Measurements from ENCODE around the gene HLA-DMB. TPM values are rescaled to one million over a fixed set of nuclear protein-coding genes. Genes with fewer than 3 reads are reported as not detected.
A peak's percentile ranks its signal among the peaks of the same experiment; 100 is the strongest.

Gene HLA-DMB
- total RNA-seq, 1 experiment from 2014 or later, result 1.7 TPM

DNA sequence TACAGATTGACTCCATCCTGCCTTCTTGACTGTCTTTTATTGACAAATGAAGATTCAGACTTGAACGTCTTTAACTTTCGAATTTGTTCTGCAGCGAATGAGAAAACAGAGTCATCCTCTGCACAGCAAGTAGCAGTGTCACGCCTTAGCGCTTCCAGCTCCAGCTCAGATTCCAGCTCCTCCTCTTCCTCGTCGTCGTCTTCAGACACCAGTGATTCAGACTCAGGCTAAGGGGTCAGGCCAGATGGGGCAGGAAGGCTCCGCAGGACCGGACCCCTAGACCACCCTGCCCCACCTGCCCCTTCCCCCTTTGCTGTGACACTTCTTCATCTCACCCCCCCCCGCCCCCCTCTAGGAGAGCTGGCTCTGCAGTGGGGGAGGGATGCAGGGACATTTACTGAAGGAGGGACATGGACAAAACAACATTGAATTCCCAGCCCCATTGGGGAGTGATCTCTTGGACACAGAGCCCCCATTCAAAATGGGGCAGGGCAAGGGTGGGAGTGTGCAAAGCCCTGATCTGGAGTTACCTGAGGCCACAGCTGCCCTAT lies 39.7 kb upstream of the HLA-DMB start:
- no peak overlapping the region for H3K18ac ChIP-seq (ENCODE audit: insufficient read length, low read depth, low read length)
- no peak overlapping the region for H2BK15ac ChIP-seq (ENCODE audit: low read depth, low read length)
- no peak overlapping the region for H3K4me3 Mint-ChIP-seq
- peaks cover 20% of the 10 kb centered on the region for H3K79me1 ChIP-seq (ENCODE audit: insufficient read depth, low read depth, low read length, poor library complexity, severe bottlenecking)
- no peaks in the 10 kb centered on the region for H3K9me3 Mint-ChIP-seq
- no peaks in the 10 kb centered on the region for H3K9me3 ChIP-seq (ENCODE audit: control insufficient read depth, low read depth, low read length)
- H3K4me2 ChIP-seq (ENCODE audit: insufficient read depth, insufficient read length, low read length), result no peak overlapping the region
- H3K36me3 Mint-ChIP-seq (ENCODE audit: insufficient read depth in 1 of 3, low read depth in 3 of 3), result peaks cover 59 to 67% (median 62%) of the 10 kb centered on the region in 3 experiments
- no peak overlapping the region for H3K56ac ChIP-seq (ENCODE audit: insufficient read length, low read depth, low read length)
- no peak overlapping the region for H2BK120ac ChIP-seq (ENCODE audit: low read depth, low read length, poor library complexity, severe bottlenecking)
- H3K14ac ChIP-seq (ENCODE audit: insufficient read depth, low read length), result no peak overlapping the region
- H3K4me1 ChIP-seq (ENCODE audit: insufficient read depth, low read length), result no peaks in the 10 kb centered on the region
- TF ChIP-seq, protein P1, sequence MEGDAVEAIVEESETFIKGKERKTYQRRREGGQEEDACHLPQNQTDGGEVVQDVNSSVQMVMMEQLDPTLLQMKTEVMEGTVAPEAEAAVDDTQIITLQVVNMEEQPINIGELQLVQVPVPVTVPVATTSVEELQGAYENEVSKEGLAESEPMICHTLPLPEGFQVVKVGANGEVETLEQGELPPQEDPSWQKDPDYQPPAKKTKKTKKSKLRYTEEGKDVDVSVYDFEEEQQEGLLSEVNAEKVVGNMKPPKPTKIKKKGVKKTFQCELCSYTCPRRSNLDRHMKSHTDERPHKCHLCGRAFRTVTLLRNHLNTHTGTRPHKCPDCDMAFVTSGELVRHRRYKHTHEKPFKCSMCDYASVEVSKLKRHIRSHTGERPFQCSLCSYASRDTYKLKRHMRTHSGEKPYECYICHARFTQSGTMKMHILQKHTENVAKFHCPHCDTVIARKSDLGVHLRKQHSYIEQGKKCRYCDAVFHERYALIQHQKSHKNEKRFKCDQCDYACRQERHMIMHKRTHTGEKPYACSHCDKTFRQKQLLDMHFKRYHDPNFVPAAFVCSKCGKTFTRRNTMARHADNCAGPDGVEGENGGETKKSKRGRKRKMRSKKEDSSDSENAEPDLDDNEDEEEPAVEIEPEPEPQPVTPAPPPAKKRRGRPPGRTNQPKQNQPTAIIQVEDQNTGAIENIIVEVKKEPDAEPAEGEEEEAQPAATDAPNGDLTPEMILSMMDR (conservative IDR thresholded peaks at IDR 0.05), result no peak
- H3K27ac ChIP-seq (ENCODE audit: insufficient read length, low read depth, low read length), result no peak overlapping the region
- H3K23ac ChIP-seq (ENCODE audit: insufficient read length, low read depth, low read length), result no peak overlapping the region
- H3K4me1 Mint-ChIP-seq, result peaks cover 19 to 49% of the 10 kb centered on the region in 2 experiments
- no peak overlapping the region for H4K91ac ChIP-seq (ENCODE audit: insufficient read length, low read depth, low read length)
- H4K8ac ChIP-seq (replicated peaks; ENCODE audit: insufficient read length, low read depth, low read length), result no peak overlapping the region
- H2BK12ac ChIP-seq (ENCODE audit: insufficient read length, low read depth, low read length), result no peak overlapping the region
- no peaks in the 10 kb centered on the region for H4K20me1 ChIP-seq (ENCODE audit: control insufficient read depth, insufficient read depth, insufficient read length)
- peak overlapping the region in 1 of 3 experiments; percentile 84; a peak in 2 of 7 replicates for H3K27ac Mint-ChIP-seq
- no peak overlapping the region for H2AK5ac ChIP-seq (ENCODE audit: insufficient read length, low read length)
- H3K9ac ChIP-seq (ENCODE audit: extremely low read depth, insufficient read length, low read length), result no peak overlapping the region
- H3K79me2 ChIP-seq (ENCODE audit: insufficient read depth, low read length), result peaks cover 10% of the 10 kb centered on the region
- no peak overlapping the region for H2AFZ ChIP-seq (ENCODE audit: low read length)
- no peak overlapping the region for H3K4ac ChIP-seq (ENCODE audit: low read depth, low read length)
- H3K27me3 Mint-ChIP-seq (ENCODE audit: low read depth), result no peaks in the 10 kb centered on the region; the same call in none of the 2 replicates
- H3K27me3 ChIP-seq (ENCODE audit: insufficient read depth, low read length), result no peaks in the 10 kb centered on the region
- no peak overlapping the region for H3T11ph ChIP-seq (ENCODE audit: low read length)
- WGBS (ENCODE audit: extremely low coverage, insufficient read length, low lambda C conversion rate), result no CpG with 5 or more reads among the region's 11 CpGs
- no peaks in the 10 kb centered on the region for H3K23me2 ChIP-seq (ENCODE audit: insufficient read length, low read depth, low read length, poor library complexity, severe bottlenecking)
- no peak overlapping the region for H2BK20ac ChIP-seq (ENCODE audit: low read depth, low read length, poor library complexity, severe bottlenecking)
- H2BK5ac ChIP-seq (ENCODE audit: insufficient read length, low read length), result no peak overlapping the region
- DNase-seq, result no peak
- no peak overlapping the region for H4K5ac ChIP-seq (ENCODE audit: insufficient read length, low read depth, low read length)
